ENCODE results near the gene BORCS6.
A peak's percentile ranks its signal among the peaks of the same experiment; 100 is the strongest.

BORCS6 gene

DNA sequence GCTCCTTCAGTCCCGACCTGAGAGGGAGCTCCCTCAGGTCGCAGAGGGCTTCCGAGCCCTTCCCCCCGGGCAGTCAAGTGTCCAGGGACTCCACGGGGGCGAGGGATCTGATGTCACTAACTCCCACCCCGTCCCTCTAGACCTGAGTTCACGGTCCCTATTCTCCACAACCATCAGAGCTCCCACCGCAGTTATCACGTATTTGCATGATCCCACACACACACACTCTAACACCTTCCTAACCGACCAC lies 34.1 kb downstream of the BORCS6 start:
- DNase-seq (ENCODE audit: low read depth in 1 of 2, low spot score in 1 of 2), result no peak

DNA sequence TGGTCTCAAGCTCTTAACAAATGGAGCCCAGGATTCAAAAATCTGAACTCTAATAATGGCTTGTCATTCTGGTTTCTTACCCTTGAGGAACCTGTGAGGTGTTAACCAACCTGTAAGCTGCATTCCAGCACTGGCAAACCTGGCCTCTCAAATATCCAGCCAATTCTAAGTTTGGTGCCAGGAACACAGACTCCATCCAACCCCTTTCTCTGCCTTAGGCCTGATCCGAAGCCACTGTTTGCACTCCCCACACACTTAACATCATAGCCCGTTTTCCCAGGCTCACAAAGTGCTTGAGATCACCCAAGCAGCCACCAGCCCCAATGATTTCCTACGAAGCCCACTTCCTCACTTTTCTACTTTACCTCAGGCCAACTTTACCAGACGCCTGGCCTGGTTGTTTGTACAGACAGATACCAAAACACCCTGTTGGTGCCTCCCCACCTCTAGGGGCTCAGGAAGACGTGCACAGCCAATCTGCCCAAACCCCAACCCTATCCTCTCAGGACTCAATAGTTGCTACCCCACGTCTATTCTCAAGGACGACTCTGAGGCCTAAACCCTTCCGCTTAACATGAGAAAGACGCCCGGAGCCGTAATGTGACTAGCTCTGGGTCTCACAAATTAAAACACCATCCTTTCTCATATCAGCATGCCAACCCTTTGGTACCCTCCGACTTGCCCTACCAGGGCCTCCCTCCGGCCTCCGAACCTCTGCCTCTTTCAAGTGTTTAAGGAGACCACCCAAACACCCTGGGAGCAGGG lies 34.6 kb downstream of the BORCS6 start:
- DNase-seq (ENCODE audit: low read depth in 1 of 2, low spot score in 1 of 2), result no peak

DNA sequence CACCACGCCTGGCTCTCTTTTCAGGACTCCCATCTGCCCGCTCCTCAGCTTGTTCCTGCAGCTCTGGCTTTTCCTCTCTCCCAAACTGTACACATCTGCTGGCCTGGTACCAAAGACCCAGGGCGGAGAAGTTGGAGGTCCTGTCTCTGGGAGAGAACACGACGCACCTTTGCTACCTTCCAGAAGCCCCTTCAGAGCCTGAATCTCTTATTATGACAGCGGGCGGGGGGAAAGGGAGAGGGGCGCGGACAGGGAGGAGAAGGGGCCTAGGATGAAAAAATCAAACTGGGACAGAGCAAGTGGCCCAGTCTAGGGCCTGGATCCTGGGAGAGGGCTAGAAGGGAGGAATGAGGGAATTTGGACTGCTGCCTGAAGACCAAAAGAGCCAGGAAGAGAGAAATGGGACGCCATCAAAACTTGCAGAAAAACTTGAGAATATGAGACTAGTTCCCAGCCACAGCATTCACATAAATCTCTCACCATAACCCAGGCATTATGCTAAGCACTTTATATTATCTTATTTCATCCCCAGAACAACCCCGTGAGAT lies 35.3 kb downstream of the BORCS6 start:
- no peak for DNase-seq (ENCODE audit: low read depth in 1 of 2, low spot score in 1 of 2)

DNA sequence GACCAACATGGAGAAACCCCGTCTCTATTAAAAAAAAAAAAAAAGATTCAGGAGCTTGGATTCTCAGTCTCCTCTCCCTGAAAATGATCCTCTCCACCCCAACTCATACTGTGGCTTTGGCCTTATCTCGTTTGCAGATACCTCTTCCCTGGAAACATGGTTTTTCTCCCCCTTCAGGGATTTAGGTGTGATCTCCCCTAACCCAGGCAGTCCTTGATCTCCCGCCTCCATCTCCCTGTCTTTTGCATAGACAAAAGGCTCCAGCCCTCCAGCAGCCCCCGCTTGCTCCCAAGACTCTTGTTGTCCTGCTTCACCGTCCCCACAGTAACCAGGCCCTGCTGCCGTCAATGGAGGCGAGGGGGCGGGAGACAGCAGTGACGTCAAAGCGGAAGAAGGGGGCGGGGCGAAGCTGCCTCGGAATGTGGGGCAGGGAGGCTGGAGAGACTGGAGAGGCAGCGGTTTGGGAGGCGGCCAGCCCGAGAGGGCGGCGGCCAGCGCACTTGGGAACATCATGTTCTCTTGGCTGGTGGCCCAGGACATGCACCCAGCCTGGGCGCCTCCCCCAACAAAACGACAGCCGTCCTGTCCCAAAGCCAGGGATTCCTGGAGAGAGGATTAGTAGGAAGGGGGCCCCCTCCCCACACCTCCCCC lies 35.9 kb downstream of the BORCS6 start:
- peak; percentile 73 to 75 for DNase-seq (ENCODE audit: low read depth in 1 of 2, low spot score in 1 of 2)

DNA sequence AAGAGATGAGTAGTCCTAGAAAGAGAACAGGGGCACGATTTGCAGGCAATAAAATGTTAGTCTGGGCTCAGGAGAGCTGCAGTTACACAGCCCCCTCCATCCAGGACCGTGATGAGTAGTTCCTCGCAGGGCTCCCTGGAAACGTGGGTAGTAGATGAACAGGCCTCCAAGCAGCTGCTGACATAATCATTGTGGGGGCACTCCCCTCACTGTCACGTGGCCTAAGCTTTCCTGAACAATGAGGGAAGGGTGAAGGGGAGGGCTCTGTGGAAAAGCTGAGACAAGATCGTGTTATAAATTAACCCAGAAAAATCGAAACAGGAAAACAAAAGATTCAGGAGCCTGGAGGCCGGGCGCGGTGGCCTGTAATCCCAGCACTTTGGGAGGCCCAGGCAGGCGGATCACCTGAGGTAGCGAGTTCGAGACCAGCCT lies 36.4 kb downstream of the BORCS6 start:
- no peak for DNase-seq (ENCODE audit: low read depth in 1 of 2, low spot score in 1 of 2)

DNA sequence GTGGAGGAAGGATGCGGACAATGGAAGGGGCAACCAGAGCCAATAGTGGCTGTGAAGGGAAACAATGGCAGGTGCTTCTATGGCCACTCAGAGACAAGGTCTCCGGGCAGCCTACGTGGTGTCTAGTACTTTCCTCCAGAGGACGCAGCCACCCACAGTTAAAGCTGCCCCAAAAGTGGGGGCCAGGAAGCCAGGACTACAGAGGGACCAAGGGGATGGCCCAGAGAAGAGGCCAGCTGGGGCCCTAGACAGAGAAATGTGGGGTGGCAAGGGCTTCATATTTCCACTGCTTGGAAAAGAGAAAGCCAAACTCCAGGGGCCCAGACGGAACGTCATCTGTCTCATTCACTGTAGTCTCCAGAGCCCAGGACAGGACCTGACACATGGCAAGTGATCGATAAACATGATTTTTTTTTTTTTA lies 36.9 kb downstream of the BORCS6 start:
- DNase-seq (ENCODE audit: low read depth in 1 of 2, low spot score in 1 of 2), result no peak

DNA sequence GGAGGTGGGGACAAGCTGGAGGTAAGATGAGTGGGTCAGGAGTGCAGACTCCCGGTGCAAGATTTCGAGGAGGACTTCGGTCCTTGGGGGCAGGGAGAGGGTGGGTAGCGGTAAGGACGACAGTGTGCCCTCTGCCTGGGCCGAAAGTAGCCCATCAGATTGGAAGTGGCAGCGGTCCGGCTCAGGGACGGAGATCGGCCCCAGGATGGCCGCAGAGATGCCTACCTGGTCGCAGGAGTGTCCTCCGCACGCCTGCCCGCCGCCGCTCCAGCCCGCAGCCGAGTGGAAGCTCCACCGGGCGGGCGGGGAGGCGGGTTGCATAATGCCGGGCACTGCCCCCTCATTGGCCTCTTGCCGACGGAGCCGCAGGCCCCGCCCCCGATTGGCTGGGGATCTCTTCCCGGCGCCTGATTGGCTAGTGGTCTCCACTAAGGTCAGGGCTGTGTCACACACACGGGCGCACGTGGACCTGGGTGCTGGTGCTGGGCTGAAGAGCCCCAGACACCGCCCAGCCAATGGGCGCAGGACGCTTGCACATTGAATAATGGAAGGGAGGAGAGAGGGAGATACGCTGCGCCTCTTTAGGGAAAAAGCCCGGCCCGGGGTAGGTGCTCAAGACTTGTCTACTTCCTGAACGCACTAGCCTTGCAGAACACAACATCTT lies 37.7 kb downstream of the BORCS6 start, which contains the start of gene PER1:
Gene PER1, minus strand, starts transcription at position 293 of the 664 bp plus-strand sequence. CDS start 1,698 bp downstream, outside the sequence.
- peak; percentile 65 to 76 for DNase-seq (ENCODE audit: low read depth in 1 of 2, low spot score in 1 of 2)

DNA sequence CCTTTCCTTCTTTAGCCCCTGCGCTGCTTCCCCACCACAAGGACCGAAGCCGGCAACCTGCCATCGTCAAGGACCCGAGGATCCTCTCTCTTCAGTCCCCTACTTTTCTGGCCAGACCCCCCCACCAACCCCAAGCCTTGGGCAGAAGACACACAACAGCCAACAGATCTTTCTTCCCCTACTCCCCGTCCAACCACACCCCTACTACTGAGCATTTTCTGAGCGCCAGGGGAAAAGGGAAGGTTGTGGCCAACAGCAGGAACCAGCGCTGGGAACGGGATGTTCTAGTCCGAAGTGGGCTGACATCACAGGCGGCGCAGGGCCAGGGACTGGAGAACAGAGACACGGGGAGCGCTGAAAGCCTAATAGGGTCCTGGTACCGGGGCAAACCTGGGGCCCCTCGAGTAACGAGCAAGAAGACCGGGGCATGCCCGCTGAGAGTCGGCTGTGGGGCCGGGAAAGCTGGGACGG lies 38.3 kb downstream of the BORCS6 start:
- no peak for DNase-seq (ENCODE audit: low read depth in 1 of 2, low spot score in 1 of 2)

DNA sequence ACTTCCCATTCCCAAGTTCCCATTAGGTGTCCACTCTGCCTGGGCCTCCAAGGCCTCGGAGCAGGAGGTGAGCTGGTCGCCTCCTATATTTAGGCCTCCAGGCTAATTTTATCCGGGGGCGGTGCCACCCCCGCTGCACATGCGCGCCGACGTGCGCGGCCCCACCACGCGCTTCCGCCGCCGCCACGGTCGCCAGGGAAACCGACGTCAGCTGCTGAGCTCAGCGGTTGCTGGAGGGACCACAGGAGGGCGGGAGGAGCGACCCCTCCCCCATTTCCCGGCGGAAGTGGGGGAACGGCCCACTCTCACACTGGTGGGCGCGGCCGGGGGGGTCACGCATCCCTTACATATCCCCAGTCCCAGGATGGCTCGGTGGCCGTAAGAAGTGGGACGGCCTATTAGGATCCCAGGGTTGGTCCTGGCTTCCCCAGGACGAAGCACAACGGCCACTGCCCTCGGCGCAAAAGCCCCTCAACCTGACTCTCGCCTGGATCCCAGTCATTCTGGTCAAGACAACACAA lies 38.8 kb downstream of the BORCS6 start:
- DNase-seq (ENCODE audit: low read depth in 1 of 2, low spot score in 1 of 2), result peak; percentile 74 to 81

DNA sequence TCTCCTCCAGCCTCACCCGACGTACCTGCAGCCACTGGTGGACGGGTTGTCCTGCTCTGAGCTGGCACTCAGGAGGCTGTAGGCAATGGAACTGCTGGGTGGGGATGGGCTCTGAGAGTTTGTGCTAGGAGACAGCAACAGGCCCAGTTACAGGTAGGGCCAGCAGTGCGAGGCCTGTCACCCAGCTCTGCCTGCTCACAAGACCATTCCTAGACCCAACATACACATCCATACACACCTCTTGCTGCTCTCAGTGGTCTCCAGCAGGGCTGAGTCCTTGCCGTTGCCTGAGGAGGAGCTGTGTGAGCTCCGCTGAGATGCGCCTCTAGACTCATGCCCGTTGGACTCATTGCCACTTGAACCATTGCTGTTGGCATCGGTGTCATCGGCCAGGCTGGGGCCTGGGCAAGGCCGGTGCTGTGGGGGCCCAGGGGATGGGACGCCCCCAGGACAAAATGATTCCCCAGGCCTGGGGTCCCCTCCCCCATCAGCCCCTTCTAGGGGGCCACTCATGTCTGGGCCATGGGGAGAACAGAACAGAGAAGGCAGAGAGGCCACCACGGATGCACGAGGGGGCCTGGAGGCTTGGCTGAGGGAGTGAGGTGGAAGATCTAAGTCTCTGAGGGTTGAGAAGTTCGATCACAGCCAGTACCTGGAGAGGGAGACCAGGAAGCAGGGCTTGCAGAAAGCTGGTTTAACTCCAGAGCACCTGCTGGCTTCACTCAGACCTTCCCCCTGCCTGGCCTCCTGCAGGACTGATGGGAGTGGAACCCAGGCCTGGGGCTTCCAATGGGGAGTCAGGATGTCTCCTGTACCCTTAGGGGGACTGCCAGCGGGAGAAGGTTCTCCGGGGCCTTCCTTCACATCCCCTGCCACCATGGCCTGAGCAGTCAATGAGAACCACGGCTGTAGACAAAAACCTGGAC lies 39.5 kb downstream of the BORCS6 start:
- DNase-seq (ENCODE audit: low read depth in 1 of 2, low spot score in 1 of 2), result no peak

DNA sequence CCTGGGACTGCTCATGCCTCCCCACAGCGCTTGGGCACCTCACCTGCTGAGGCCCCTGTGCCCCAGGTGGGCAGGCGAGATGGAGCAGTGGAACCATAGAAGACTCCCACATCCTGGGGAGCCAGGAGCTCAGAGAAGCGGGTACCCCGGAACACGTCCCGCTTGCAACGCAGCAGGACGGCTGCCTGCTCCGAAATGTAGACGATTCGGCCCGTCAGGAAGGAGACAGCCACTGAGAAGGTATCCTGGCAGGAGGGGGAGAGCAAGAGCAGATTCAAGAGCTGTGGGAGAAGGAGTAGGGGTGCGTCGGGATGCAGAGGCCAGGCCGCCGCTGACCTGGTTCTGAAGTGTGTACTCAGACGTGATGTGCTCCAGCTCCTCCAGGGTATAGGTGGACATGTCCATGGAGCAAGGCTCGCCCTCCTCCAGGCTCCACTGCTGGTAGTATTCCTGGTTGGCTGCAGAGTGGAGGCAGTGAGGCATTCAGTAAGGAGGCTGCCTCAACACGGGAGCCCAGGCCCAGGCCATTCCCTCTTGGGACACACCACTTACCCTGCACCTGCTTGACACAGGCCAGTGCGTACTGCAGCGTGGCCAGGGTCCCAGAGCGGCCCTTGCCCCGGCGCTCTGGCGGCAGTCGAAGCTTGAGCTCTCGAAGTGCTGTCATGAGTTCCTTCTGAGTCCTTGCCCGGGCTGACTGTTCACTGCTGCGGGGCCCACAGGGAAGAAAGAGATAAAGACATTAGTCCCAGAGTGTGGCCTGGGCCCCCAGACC lies 40.4 kb downstream of the BORCS6 start:
- no peak for DNase-seq (ENCODE audit: low read depth in 1 of 2, low spot score in 1 of 2)

DNA sequence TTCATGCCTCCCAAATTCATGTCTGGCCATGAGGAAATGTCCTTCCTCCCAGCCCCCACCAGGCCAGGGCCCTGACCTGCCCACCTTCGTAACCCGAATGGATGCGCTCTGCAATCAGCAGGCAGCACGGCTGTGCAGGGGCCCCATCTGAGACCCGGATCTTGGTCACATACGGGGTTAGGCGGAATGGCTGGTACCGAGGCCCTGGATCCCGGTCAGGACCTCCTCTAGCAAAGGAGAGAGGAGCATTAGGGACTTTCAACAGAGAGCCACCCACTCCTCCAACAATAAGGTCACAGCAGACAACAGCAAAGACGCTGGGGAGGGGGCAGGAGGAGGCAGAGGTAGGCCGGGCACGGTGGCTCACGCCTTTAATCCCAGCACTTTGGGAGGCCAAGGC lies 41.4 kb downstream of the BORCS6 start:
- DNase-seq (ENCODE audit: low read depth in 1 of 2, low spot score in 1 of 2), result no peak

DNA sequence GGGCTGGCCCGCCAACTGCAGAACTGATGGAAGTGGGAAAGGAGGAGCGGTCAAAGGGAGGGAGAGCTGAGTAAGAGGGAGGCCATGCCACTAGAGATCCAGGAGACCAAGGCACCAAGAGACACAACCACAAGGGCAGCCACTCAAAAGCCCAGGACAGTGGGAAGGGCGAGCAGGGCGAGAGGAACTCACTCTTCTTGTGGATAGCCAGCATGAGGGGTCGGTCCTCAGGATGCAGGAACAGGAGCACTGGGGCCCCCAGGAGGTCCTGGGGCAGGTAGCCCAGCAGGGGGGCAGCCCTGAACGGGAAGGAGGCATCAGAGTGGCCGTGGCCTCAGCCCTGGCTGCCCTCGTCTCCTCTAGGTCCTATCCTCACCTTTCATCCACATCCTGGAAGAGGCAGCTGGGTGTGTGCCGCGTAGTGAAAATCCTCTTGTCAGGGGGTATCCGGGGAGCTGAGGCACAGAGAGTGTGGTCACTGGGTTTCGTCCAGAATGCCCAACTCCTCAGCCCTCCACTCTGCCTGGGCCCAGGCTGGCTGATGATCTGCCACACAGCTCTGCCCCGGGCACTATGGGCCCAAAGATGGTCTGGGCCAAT lies 42.1 kb downstream of the BORCS6 start:
- DNase-seq (ENCODE audit: low read depth in 1 of 2, low spot score in 1 of 2), result no peak

DNA sequence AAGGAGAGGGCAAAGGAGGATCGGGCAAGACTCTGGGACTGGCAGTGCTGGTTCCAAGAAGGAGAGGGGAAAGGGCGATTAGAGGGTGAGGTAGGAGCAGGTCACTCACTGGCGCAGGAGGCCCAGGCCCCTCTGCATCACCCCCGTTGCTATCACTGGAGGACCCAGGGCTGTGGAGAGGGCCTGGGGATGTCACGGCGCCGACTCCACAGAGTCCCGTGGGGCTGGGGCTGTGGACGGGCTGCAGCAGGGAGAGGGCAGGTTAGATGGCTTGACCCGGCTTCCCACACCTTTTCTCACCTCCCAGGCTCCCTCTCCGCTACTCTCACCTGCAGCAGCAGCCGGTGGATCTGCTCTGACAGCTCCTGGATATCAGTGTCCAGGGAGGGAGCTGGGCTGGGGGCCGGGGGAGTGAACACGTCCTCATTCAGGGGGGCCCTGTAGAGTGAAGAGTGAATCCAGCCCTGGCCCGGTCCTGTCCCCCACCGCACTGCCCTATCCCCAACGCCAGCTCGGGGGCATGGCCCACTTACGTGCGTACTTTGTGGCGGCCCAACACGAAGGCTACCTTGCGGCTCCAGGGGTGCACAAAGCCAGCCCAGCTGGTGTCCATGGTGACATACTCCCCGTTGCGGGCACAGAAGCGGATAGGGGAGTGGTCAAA lies 42.7 kb downstream of the BORCS6 start:
- DNase-seq (ENCODE audit: low read depth in 1 of 2, low spot score in 1 of 2), result no peak

DNA sequence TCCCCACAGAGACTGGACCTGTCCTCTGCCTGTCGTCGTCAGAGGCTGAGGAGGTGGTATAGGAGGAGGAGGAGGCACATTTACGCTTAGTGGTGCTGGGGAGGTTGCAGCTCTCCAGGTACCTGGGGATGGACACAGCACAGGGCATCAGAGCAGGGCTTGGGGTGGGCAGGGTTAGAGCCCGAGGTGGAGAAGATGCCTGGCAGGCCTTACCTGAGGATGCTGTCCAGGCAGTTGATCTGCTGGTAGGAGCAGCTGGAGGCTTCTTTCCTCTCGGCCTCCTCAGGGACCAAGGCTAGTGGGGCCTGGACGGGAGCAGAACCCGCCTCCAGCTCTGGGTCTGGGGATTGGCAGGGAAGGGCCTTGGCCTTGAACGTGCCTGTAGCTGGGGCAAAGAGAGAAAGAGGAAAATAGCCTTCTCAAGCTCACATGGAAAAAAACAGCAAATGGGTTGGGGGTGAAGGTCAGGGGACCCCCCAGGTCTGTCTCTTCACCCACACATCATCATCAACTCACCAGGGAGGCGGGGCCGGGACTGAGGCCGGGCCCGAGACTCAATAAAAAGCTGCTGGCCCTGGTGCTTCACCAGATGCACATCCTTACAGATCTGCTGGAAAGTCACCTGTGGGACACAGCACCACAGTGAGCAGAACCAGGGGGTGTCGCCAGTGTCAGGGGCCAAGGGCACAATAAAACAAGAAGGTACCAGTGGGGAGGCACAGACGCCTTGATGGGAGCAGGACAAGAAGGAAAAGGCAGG lies 43.4 kb downstream of the BORCS6 start:
- DNase-seq (ENCODE audit: low read depth in 1 of 2, low spot score in 1 of 2), result no peak

DNA sequence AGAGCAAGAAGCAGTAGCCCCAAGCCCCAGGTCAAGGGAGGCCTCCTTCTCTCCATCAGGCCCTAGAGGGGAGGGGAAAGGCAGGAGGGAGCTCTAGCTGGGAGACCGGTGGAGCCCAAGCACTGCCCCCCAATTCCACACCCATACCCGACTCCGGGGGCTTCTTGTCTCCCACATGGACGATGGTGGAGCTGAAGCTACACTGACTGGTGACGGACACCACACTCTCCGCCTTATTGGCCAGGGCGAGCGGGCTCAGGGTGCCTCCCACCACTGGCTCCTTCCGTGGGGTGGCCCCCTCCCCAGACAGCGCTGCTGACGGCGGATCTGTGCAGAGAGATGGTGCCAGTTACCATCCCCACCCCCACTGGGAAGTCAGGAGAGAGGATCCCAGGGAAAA lies 44.2 kb downstream of the BORCS6 start:
- no peak for DNase-seq (ENCODE audit: low read depth in 1 of 2, low spot score in 1 of 2)

DNA sequence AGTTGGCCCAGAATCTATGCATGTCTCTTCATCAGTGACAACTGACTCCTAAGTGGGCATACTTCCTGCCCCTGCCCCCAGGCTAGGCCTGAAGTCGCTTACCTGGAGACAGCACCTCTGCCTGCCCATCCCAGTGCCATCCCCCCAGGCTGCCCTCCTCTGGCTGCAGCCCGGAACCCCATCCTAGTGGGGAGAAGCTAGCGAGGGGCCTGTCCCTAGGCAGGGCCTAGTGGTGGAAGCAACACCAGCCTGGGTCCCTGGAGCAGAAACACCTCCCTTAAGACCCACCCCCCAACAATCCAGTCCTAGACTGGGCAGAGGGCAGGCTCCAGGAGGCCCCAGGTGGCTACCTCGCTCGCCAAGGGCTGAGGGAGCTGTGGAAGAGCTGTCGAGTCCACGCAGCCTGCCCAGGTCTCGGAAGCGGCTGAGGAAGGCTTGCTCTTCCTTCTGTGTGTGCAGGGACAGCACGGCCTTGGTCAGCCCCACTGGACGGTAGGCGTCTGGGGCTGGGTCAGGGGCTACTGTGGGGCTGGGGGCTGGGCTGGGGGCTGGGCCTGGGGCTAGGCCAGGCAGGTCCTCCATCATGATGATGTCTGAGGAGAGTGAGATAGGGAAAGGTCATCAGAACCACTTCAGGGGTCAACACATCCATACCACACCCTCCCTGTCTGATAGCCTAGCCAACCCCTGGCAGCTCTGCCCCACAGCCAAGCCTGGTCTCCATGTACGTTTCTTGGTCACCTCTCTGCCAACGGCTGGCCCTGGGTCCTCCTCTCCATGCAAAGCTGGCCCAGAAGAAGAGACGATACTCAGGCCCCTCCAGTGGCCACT lies 45.4 kb downstream of the BORCS6 start:
- DNase-seq (ENCODE audit: low read depth in 1 of 2, low spot score in 1 of 2), result no peak

All from stimulated activated CD4-positive, alpha-beta T cell treated with anti-CD3 and anti-CD28 coated beads, Interleukin-15, amount 100 ng/mL, for 1 hour (primary cell).